ENCODE data around the gene SNX33. TPM values are rescaled to one million over a fixed set of nuclear protein-coding genes. Genes with fewer than 3 reads are reported as not detected.
A peak's percentile ranks its signal among the peaks of the same experiment; 100 is the strongest.

SNX33 gene
- total RNA-seq, 1 donor from 2014 or later = 25.6 TPM

DNA sequence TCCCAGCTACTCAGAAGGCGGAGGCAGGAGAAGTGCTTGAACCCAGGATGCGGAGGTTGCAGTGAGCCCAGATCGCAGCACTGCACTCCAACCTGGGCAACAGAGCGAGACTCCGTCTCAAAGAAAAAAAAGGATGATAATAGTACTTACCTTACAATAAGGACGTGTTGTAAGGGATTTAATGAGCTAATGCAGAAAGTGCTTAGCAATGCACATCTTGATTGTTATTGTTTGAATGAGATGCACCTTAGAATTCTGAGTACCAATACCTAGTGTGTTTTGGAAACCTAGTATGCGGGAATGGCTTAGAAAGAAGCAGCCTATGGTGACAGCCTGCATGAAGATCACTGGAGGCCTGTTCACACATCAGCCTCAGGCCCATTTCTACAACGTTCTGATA, 41.7 kb upstream of the SNX33 start:
- TF ChIP-seq CTCF (IDR thresholded peaks at IDR 0.05; ENCODE audit: insufficient read depth, low read depth, low read length) (no peak), EZH2 (IDR thresholded peaks at IDR 0.05; ENCODE audit: insufficient read depth, low read length) (no peak)
- DNase-seq (ENCODE audit: low read depth) (no peak), FAIRE-seq (no peak)
- H3K27ac ChIP-seq (ENCODE audit: low read depth, low read length) = no peak overlapping the region
- no peaks in the 10 kb centered on the region for H3K27me3 ChIP-seq (ENCODE audit: insufficient read depth, low read length)
- peak overlapping the region; percentile 33 for H3K4me2 ChIP-seq (ENCODE audit: low read length)
- no peaks in the 10 kb centered on the region for H4K20me1 ChIP-seq (ENCODE audit: insufficient read depth, low read length)
- Mint-ChIP-seq H3K4me3 (ENCODE audit: unreplicated experiment) (no peak overlapping the region), H3K4me1 (ENCODE audit: low read depth, unreplicated experiment) (peaks cover 15% of the 10 kb centered on the region), H3K9me3 (ENCODE audit: unreplicated experiment) (no peaks in the 10 kb centered on the region), H3K27me3 (ENCODE audit: low read depth, unreplicated experiment) (no peaks in the 10 kb centered on the region), H3K36me3 (ENCODE audit: low read depth, unreplicated experiment) (peaks cover 28% of the 10 kb centered on the region), H3K27ac (ENCODE audit: unreplicated experiment) (no peak overlapping the region)
- peaks cover 12% of the 10 kb centered on the region for H3K4me1 ChIP-seq (ENCODE audit: insufficient read depth, low read length)
- H3K9ac ChIP-seq (ENCODE audit: low read length) = no peak overlapping the region
- H3K9me3 ChIP-seq (ENCODE audit: insufficient read depth, low read depth, low read length) = no peaks in the 10 kb centered on the region
- H3K79me2 ChIP-seq (ENCODE audit: insufficient read depth, low read length) = no peaks in the 10 kb centered on the region
- peaks cover 16% of the 10 kb centered on the region for H3K36me3 ChIP-seq (ENCODE audit: insufficient read depth, low read length)
- H3K4me3 ChIP-seq (ENCODE audit: insufficient read depth, low read depth, low read length) = no peak overlapping the region
- H2AFZ ChIP-seq (ENCODE audit: low read depth, low read length) = no peak overlapping the region

DNA sequence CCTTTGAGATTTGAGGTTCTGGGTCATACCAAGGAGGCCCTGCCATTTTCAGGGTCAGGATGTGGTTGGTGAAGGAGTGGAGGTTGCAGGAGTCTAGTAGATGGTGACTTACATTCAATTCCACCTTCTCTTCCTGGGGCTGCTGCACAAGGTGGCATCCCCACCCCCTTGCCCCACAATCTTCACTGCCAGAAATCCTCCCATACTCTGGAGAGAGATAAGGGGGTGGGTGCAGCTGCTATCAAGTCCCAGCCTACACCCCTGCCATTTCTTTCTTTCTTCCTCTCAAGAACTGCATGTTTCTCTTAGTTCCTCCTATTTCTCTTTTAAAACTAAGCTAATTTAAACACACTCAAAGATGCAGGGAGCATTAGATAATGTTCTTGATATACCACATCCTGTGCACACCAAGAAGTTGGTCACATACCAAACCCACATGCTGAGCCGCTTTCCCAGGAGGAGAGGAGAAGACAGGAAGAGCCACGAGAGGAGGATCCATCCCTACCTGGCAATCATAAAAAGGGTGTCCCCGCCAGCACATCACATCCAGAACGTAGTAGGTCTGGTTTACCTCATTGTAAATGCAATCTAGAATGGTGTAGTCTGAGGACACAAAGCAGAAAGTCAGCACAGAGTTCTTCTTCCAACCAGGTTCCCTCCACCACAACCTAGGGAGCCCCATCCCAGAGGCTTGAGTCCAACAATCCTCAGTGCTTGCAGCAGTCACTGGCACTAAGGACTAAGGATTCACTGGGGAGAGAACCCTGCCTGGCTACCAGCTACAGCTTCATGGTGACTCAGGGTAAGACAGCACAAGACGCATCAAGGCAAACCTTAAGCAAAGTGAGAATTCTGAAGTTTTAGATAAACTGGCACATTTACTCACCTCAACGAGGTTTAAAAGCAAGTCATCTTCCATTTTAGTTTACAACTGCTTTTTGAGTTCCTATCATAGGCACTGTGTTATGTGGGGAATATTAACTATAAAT, 40.7 kb upstream of the SNX33 start:
- no peak for FAIRE-seq
- H3K9me3 Mint-ChIP-seq (ENCODE audit: unreplicated experiment) = no peaks in the 10 kb centered on the region
- H3K9me3 ChIP-seq (ENCODE audit: insufficient read depth, low read depth, low read length) = no peaks in the 10 kb centered on the region

More for the DNA sequence above, 40.7 kb upstream of the SNX33 start:
- TF ChIP-seq CTCF (IDR thresholded peaks at IDR 0.05; ENCODE audit: insufficient read depth, low read depth, low read length) = no peak
- no peak for TF ChIP-seq EZH2 (IDR thresholded peaks at IDR 0.05; ENCODE audit: insufficient read depth, low read length)
- Histone ChIP-seq H4K20me1 (ENCODE audit: insufficient read depth, low read length) (no peaks in the 10 kb centered on the region), H3K9ac (ENCODE audit: low read length) (no peak overlapping the region), H3K4me2 (ENCODE audit: low read length) (peak overlapping the region; percentile 33), H3K36me3 (ENCODE audit: insufficient read depth, low read length) (peaks cover 15% of the 10 kb centered on the region), H3K4me1 (ENCODE audit: insufficient read depth, low read length) (peaks cover 12% of the 10 kb centered on the region), H3K79me2 (ENCODE audit: insufficient read depth, low read length) (no peaks in the 10 kb centered on the region), H3K27ac (ENCODE audit: low read depth, low read length) (peak overlapping the region; percentile 12), H2AFZ (ENCODE audit: low read depth, low read length) (no peak overlapping the region), H3K27me3 (ENCODE audit: insufficient read depth, low read length) (no peaks in the 10 kb centered on the region), H3K4me3 (ENCODE audit: insufficient read depth, low read depth, low read length) (no peak overlapping the region)
- Mint-ChIP-seq H3K27ac (ENCODE audit: unreplicated experiment) (peak overlapping the region; percentile 62), H3K4me3 (ENCODE audit: unreplicated experiment) (no peak overlapping the region), H3K27me3 (ENCODE audit: low read depth, unreplicated experiment) (no peaks in the 10 kb centered on the region), H3K4me1 (ENCODE audit: low read depth, unreplicated experiment) (peaks cover 15% of the 10 kb centered on the region), H3K36me3 (ENCODE audit: low read depth, unreplicated experiment) (peaks cover 24% of the 10 kb centered on the region)
- DNase-seq (ENCODE audit: low read depth) = peak; percentile 65

Data from astrocyte (in vitro differentiated cells and primary cell).